Measurements from ENCODE around the gene FAM53A. TPM values are rescaled to one million over a fixed set of nuclear protein-coding genes. Genes with fewer than 3 reads are reported as not detected.
A peak's percentile ranks its signal among the peaks of the same experiment; 100 is the strongest.

The FAM53A gene
- total and polyA plus RNA-seq, 2 of the 13 experiments (the other 11 are each of a cell fraction or from before 2014, with no cell fraction given) = 0.48 to 1.1 TPM

DNA sequence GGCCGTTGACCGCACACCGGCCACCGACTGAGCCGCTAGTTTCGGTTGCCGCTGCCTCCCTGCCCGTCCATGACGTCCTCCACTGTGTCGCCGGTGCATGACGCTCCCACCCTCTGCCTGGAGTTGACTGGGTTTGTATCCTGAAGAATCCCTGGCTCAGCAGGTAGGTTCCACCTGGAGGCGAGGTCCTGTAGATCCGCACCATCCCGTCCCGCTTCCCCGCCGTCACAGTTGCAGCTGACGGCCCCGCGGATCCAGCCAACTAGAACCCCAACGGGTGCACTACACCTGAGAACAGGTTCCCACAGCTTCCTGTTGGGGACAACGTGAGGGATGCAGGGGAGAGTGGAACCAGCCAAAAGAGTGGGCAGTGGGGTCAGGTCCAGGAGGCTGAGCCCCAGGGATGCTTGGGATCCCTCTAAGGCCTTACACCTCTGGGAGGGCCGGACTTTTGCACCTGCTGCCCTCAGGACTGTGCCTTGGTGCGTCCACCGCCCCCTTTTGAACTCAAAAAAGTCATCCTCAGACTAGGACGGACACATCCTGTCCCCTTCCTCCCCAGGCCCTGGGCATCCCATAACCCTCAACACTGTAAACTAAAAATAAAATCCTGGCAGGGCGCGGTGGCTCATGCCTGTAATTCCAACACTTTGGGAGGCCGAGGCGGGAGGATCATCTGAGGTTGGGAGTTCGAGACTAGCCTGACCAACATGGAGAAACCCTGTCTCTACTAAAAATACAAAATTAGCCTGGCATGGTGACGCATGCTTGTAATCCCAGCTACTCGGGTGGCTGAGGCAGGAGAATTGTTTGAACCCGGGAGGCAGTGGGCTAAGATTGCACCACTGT lies 29.1 kb upstream of the FAM53A start (continued):
- TF ChIP-seq, protein P1, sequence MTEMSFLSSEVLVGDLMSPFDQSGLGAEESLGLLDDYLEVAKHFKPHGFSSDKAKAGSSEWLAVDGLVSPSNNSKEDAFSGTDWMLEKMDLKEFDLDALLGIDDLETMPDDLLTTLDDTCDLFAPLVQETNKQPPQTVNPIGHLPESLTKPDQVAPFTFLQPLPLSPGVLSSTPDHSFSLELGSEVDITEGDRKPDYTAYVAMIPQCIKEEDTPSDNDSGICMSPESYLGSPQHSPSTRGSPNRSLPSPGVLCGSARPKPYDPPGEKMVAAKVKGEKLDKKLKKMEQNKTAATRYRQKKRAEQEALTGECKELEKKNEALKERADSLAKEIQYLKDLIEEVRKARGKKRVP (CRISPR knock-in tag; IDR thresholded peaks at IDR 0.05) = no peak
- TF ChIP-seq HDAC2 (CRISPR knock-in tag; IDR thresholded peaks at IDR 0.05) (no peak), NFE2L2 (IDR thresholded peaks at IDR 0.05; ENCODE audit: low read length) (no peak)

DNA sequence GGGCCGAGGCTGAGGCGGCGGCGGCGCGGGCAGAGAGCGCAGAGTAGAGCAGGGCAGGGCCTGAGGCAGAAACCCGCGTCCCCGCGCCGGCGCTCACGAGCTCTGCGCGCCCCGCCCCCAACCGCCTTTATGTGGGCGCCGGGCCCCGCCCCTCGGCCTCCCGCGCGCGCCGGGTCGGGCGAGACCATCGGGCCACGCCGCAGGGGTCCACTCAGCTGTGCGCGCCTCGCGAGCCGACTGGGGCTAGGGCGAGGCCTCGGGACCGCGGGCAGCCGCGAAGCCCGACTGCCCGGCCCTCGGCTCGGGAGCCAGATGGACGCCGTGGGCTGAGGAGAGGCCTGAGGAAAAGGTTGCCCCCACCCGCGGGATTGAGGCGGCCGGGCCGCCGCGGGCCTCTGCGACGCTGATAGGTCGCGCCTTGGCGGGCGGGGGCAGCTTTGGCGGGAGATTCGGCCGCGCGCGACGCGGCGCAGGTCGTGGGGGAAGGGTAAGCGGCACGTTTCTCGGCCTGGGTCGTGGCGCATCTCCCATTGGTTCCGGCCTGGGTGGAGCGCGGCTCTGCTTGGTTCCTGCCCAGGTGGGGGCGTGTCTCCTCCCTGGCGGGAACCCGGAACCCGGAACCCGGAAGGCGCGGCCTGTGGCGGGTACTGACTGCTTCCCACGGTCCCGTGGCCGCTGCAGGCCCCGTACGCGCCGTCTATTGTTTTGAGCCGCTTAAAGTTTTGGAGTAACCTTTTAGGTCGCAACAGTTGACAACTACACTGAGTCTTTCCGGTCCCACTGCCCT lies 28.3 kb upstream of the FAM53A start, which contains the start of gene SLBP:
SLBP (minus strand) TSS at position 104 of the 787 bp plus-strand sequence. CDS start 131 bp downstream, outside the sequence.
- peaks cover 59% of the 10 kb centered on the region for H3K4me1 ChIP-seq (ENCODE audit: insufficient read depth, low read length)
- ChIA-PET CTCF (ENCODE audit: low intra/inter-chr PET ratio, low total read pairs) (no interaction called here), POLR2A (interaction anchor here (0.8 to 1.7 kb wide), 5 partner anchors 9 to 151 kb away, joined by 4 to 31 read pairs (median 4); partner anchors contain the start of genes TACC3 and TMEM129)
- intact Hi-C loops (cut with micrococcal nuclease; ENCODE audit: unreplicated experiment) = no loop called here
- FAIRE-seq = peak; percentile 71
- WGBS (ENCODE audit: low lambda C conversion rate) = 0% methylated on average over 2 of the region's 98 CpGs
- no TSS peak for BruUV-seq (replicated peaks)
- H3K27ac ChIP-seq (ENCODE audit: extremely low read length, insufficient read depth, low read length) = peak within 1 kb of the TSS; percentile 99
- no peaks in the 10 kb centered on the region; a peak in 1 of 5 replicates for H3K36me3 ChIP-seq (replicated peaks in 1 of 2; ENCODE audit: control insufficient read depth in 1 of 2, insufficient read depth in 2 of 2, low read length in 2 of 2)
- peak within 1 kb of the TSS; percentile 98 for H3K9ac ChIP-seq (ENCODE audit: insufficient read depth, low read depth, low read length)
- no peaks in the 10 kb centered on the region for H3K27me3 ChIP-seq (ENCODE audit: control insufficient read depth in 1 of 2, insufficient read depth in 2 of 2, low read length in 2 of 2)
- H3K9me3 ChIP-seq (ENCODE audit: low read length) = no peaks in the 10 kb centered on the region
- no peak within 1 kb of the TSS for H2AFZ ChIP-seq (ENCODE audit: low read length)
- peak; percentile 91 for DNase-seq (ENCODE audit: low spot score)
- peaks cover 6% of the 10 kb centered on the region; the same call in 1 of the 2 replicates for H4K20me1 ChIP-seq (ENCODE audit: insufficient read depth, low read length)
- in situ Hi-C loops (cut with HindIII; ENCODE audit: extremely low pct_ligation_motif_present, low pct_unique_long_range_greater_than_20kb) = no loop called here
- peak; percentile 88 for ATAC-seq
- H3K79me2 ChIP-seq (ENCODE audit: insufficient read depth, low read length) = peaks cover 57% of the 10 kb centered on the region
- H3K4me2 ChIP-seq (ENCODE audit: low read depth, low read length) = peak within 1 kb of the TSS; percentile 99
- H3K4me3 ChIP-seq (replicated peaks in 1 of 3; ENCODE audit: insufficient read depth in 1 of 3, low read depth in 2 of 3, low read length in 3 of 3) = peak within 1 kb of the TSS; percentile 87 to 95 (median 91)
- TF ChIP-seq HMG20B (CRISPR knock-in tag; conservative IDR thresholded peaks at IDR 0.05) (peak; percentile 85), MED8 (CRISPR knock-in tag; IDR thresholded peaks at IDR 0.05; ENCODE audit: insufficient replicate concordance) (no peak), EP300 (IDR thresholded peaks at IDR 0.05; ENCODE audit: low read depth in 2 of 2, low read length in 2 of 2) (peak in 1 of 2 experiments; percentile 29; a peak in 1 of 4 replicates), EP300 (CRISPR knock-in tag; IDR thresholded peaks at IDR 0.05; ENCODE audit: borderline replicate concordance) (peak; percentile 78; the same call in 1 of the 2 replicates), KLF15 (CRISPR knock-in tag; IDR thresholded peaks at IDR 0.05; ENCODE audit: borderline replicate concordance) (peak; percentile 97), ZNF615 (CRISPR knock-in tag; IDR thresholded peaks at IDR 0.05; ENCODE audit: borderline replicate concordance) (peak; percentile 83; the same call in 1 of the 2 replicates), KDM2A (CRISPR knock-in tag; IDR thresholded peaks at IDR 0.05; ENCODE audit: borderline replicate concordance, low read depth) (peak; percentile 86; the same call in 1 of the 2 replicates)
- TF ChIP-seq, protein P2, sequence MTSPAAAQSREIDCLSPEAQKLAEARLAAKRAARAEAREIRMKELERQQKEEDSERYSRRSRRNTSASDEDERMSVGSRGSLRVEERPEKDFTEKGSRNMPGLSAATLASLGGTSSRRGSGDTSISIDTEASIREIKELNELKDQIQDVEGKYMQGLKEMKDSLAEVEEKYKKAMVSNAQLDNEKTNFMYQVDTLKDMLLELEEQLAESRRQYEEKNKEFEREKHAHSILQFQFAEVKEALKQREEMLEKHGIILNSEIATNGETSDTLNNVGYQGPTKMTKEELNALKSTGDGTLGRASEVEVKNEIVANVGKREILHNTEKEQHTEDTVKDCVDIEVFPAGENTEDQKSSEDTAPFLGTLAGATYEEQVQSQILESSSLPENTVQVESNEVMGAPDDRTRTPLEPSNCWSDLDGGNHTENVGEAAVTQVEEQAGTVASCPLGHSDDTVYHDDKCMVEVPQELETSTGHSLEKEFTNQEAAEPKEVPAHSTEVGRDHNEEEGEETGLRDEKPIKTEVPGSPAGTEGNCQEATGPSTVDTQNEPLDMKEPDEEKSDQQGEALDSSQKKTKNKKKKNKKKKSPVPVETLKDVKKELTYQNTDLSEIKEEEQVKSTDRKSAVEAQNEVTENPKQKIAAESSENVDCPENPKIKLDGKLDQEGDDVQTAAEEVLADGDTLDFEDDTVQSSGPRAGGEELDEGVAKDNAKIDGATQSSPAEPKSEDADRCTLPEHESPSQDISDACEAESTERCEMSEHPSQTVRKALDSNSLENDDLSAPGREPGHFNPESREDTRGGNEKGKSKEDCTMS (CRISPR knock-in tag; conservative IDR thresholded peaks at IDR 0.05) = peak; percentile 11; the same call in 1 of the 2 replicates
- TF ChIP-seq, protein P3, sequence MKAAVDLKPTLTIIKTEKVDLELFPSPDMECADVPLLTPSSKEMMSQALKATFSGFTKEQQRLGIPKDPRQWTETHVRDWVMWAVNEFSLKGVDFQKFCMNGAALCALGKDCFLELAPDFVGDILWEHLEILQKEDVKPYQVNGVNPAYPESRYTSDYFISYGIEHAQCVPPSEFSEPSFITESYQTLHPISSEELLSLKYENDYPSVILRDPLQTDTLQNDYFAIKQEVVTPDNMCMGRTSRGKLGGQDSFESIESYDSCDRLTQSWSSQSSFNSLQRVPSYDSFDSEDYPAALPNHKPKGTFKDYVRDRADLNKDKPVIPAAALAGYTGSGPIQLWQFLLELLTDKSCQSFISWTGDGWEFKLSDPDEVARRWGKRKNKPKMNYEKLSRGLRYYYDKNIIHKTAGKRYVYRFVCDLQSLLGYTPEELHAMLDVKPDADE (CRISPR knock-in tag; IDR thresholded peaks at IDR 0.05) = peak; percentile 93
- TF ChIP-seq, protein P4, sequence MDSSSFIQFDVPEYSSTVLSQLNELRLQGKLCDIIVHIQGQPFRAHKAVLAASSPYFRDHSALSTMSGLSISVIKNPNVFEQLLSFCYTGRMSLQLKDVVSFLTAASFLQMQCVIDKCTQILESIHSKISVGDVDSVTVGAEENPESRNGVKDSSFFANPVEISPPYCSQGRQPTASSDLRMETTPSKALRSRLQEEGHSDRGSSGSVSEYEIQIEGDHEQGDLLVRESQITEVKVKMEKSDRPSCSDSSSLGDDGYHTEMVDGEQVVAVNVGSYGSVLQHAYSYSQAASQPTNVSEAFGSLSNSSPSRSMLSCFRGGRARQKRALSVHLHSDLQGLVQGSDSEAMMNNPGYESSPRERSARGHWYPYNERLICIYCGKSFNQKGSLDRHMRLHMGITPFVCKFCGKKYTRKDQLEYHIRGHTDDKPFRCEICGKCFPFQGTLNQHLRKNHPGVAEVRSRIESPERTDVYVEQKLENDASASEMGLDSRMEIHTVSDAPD (CRISPR knock-in tag; IDR thresholded peaks at IDR 0.05) = peak; percentile 92; the same call in 1 of the 2 replicates

Data from HepG2 (cell line).